ENCODE results near the gene CDC14C.
"Not testable (repeated sequence)": the region's sequence is repeated elsewhere in the genome, so short reads cannot be mapped to it uniquely, and the experiment has no call there.

CDC14C gene

GRCh38 chr7:48924433-48924832, at the start of gene CDC14C:
CDC14C (plus strand) TSS chr7:48924547; CDS start chr7:48924673, 126 bp downstream.
- DNase-seq, result no peak

- DNase-seq, result no peak
Measured at GRCh38 chr7:48875045-48875916, 49.1 kb upstream of the CDC14C start.

- DNase-seq, result no peak
Measured at GRCh38 chr7:48876087-48876486, 48.3 kb upstream of the CDC14C start.

GRCh38 chr7:48880851-48881250, 43.5 kb upstream of the CDC14C start:
- DNase-seq, result no peak

GRCh38 chr7:48887500-48887899, 36.8 kb upstream of the CDC14C start:
- DNase-seq, result no peak

- no peak for DNase-seq
Measured at GRCh38 chr7:48894574-48894973, 29.8 kb upstream of the CDC14C start.

GRCh38 chr7:48899932-48900331, 24.4 kb upstream of the CDC14C start:
- no peak for DNase-seq

GRCh38 chr7:48901966-48902365, 22.4 kb upstream of the CDC14C start:
- no peak for DNase-seq

GRCh38 chr7:48904975-48905374, 19.4 kb upstream of the CDC14C start:
- no peak for DNase-seq

GRCh38 chr7:48905686-48906085, 18.7 kb upstream of the CDC14C start:
- DNase-seq, result not testable (repeated sequence)

GRCh38 chr7:48909887-48910286, 14.5 kb upstream of the CDC14C start:
- not testable (repeated sequence) for DNase-seq

GRCh38 chr7:48931481-48931880, 7.1 kb downstream of the CDC14C start:
- no peak for DNase-seq

GRCh38 chr7:48932126-48932910, 8.0 kb downstream of the CDC14C start:
- no peak for DNase-seq

GRCh38 chr7:48933549-48934085, 9.3 kb downstream of the CDC14C start:
- DNase-seq, result no peak

- DNase-seq, result no peak
Measured at GRCh38 chr7:48938539-48939295, 14.4 kb downstream of the CDC14C start.

GRCh38 chr7:48943279-48943990, 19.1 kb downstream of the CDC14C start:
- DNase-seq, result no peak

GRCh38 chr7:48955916-48956315, 31.6 kb downstream of the CDC14C start:
- DNase-seq, result no peak

- DNase-seq, result no peak
Measured at GRCh38 chr7:48959676-48960075, 35.3 kb downstream of the CDC14C start.

GRCh38 chr7:48962821-48963505, 38.6 kb downstream of the CDC14C start:
- DNase-seq, result no peak

GRCh38 chr7:48964074-48964473, 39.7 kb downstream of the CDC14C start:
- no peak for DNase-seq

GRCh38 chr7:48971173-48971572, 46.8 kb downstream of the CDC14C start:
- no peak for DNase-seq

- no peak for DNase-seq
Measured at GRCh38 chr7:48976253-48976652, 51.9 kb downstream of the CDC14C start.
